Activated CD8-positive, alpha-beta memory T cell treated with anti-CD3 and anti-CD28 coated beads, Interleukin-2, amount 50 U/mL, for 1 hour (primary cell): ENCODE results near the gene IGF1R.

Experiments used
- DNase-seq: peaks from one replicate; pipeline ENCODE4 v3.0.0-alpha.2; 2020; ENCODE audit errors: extremely low read depth

Gene IGF1R

GRCh38 chr15:98856532-98856907 is 208.2 kb downstream of the IGF1R start:
- no peak for DNase-seq

DNA sequence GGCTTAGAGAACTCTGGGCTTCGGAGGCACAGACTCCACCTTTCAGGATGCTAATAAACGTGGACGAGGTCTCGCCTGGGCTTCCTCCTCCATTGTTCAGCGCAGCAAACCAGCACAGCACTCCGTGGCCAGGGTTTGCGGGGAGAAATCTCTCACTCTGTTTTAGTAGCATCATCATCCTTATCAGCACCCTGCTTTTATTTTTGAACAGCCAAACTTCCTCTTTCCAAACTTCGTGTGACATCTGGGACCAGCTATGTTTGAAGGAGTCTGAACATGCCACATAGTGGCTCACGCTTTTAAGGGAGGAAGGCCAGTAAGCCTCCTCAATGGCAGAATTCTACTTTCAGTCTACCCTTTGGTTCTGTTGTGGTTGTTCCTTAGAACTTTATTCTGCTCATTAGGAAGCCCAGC is 210.3 kb downstream of the IGF1R start:
- no peak for DNase-seq

GRCh38 chr15:98859149-98859548 is 210.8 kb downstream of the IGF1R start:
- DNase-seq = no peak

- no peak for DNase-seq
Observed at GRCh38 chr15:98860281-98861041, 212.1 kb downstream of the IGF1R start.

DNA sequence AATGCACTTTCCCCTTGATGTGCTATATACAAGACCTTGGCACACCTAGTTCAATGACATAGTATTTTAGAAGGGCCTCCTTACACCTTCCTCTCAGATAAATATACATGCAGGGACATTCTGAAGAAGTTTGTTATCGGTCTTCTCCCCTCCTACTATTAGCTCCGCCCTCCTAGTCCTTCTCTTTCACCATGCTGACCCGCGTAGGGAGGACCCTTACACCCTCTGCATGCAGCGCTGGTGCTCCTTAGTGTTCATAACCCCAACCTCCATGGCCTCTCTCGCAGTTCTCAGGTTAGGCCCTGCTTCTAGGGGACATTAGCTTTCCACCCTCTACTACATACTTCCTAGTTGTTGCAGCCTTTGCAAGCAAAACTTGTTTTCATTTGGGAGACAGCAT is 212.8 kb downstream of the IGF1R start:
- no peak for DNase-seq

DNA sequence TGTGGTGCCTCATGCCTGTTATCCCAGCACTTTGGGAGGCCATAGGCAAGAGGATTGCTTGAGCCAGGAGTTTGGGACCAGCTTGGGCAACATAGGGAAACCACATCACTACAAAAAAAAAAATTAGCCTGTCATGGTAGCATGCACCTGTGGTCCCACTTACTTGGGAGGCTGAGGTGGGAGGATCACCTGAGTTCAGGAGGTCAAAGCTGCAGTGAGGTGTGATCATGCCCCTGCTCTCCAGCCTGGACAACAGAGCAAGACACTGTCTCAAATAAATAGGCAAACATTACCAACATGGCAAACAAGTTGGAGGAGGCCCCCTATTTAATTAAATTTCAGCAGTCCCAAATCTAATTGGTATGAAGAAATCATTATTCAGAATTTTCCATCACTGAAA is 215.6 kb downstream of the IGF1R start:
- no peak for DNase-seq

DNA sequence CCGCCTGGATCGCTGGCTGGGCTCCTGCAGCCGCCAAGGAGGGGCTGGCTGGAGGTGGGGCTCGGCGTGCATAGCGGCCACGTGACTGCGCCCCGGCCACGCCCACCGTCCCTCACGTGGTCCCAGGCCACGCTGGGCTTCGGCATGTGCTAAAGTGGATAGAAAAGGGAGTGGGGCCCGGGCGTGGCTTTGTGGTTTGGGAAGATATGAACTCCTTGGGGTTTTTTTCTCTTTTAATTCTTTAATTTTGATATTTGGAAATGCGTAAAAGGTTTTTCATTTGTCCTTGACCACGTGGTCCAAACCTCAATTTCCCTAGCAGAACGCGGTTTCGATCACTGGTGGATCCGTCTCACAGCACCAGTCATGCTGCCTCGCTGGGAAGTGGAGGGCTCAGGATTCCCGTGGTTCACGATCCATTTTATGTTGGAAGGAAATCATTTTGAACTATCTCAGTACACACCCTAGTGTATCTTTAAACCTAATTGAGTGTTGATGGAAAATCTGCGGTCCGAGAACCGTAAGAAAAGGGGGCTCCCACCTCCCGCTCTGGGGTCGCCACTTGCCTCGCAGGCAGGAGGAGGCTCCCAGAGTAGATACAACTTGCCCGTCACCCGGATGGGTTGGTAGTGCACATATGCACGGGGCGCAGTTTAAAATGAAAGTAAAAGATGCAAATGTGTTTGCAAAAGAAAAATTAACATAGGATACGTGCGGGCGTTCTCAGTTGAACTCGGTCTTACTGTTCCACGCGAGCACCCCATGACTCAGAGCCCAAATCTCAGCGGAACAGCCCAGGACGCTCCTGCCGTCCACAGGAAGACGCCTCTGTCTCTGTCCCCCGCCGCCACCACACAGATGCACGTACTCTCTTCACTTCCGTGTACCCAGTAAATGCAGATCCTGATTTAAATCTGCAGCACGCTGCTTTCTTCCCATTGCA is 217.3 kb downstream of the IGF1R start:
- peak; percentile 36 for DNase-seq

GRCh38 chr15:98866511-98866910 is 218.2 kb downstream of the IGF1R start:
- no peak for DNase-seq

DNA sequence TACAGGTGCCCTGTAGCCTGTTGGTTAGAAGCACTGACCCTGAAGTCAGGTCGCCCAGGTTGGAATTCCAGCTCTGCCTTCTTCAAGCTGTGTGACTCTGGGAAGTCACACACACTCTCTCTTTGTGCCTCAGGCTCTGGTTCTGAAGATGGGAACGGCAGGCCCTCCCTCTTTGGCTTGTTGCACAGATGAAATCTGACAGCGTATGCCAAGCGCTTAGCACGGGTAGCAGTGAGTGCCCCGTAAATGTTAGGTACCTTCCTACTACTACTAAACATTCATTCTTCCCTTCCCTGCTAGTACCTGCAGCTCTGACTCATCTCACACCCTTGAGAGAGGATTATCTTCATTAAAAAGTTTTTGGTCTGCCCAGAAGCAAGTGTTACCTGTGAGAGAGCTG is 220.2 kb downstream of the IGF1R start:
- DNase-seq = no peak

- DNase-seq = no peak
Observed at GRCh38 chr15:98870788-98871187, 222.4 kb downstream of the IGF1R start.

- DNase-seq = no peak
Observed at GRCh38 chr15:98872774-98873173, 224.4 kb downstream of the IGF1R start.

- no peak for DNase-seq
Observed at GRCh38 chr15:98873441-98874218, 225.3 kb downstream of the IGF1R start.

DNA sequence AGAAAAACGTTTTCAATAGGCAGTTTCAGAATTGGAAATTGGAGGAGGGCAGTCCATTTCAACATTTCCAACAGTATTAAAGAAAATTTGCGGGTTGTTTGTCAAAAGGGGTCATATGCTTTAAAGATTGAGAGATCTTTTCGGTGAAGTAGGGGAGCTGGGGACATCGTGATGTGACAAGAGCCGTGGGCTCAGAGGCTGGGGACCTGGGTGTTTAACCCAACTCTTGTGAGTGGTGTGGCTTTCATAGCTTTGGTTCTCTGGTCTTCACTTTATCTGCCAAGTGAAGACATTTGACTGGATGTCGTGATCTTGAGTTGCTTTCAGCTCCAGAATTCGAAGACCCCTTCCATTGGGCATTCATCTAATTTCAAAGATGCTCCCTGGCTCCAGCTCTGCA is 226.0 kb downstream of the IGF1R start:
- no peak for DNase-seq

- DNase-seq = no peak
Observed at GRCh38 chr15:98874773-98875172, 226.4 kb downstream of the IGF1R start.

DNA sequence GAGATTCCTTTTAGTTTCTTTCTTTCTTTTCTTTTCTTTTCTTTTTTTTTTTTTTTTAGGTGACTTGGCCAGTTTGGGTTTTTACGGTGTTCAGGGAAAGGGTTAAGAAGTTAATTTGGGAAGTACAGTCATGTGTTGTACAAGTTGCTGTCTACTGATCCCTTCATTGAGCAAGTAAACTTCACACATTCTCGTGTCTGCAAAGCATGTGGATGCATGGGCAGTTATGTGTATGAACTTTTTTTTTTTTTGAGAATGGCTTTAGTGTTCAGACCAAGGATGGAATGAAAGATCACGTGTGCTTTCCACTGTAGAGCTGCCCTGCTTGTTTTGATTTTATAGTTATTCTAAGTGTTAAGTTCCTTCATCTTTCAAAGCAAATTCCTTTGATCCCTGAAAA is 227.0 kb downstream of the IGF1R start:
- DNase-seq = no peak

DNA sequence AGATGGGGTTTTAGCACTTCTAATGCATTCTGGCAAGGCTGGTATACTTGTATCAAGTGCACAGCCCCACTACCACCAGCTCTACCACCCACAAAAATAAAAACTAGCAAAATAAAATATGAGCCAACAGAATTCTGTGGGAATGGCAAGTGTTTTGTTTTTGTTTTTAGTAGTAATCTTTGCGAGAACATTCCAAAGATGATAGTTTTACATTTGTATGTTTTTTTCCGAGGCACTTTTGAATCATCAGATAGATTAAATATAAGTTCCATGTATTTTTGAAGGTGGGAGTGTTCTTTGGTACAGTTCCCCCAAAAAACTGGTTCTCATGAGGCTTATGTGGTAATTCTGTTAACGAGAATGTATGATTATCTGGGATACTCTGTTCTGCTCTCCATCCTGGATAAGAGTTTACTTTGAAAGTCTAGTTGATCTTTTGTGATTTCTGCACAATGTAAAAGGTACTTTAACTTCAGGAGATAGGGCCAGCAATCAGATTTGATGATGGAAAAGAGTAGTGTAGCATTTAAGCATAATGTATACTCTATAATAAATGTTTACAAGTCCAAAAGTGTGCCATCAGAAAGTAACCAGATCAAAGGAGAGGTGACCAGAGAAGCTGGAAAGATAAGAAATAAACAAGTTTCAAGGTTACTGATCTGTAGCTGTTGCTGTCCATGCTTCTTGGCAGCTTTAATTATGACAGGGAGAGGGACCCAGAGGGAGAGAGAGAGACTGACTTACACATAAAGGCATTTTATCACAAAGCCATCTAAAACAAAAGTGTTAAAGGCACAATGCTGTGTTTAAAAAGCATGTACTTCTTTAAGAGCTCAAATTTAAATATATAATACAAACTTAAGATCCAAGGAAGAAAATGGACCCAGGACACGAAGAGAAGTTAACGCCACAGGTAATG is 228.4 kb downstream of the IGF1R start:
- DNase-seq = no peak

- DNase-seq = no peak
Observed at GRCh38 chr15:98878172-98878571, 229.8 kb downstream of the IGF1R start.

DNA sequence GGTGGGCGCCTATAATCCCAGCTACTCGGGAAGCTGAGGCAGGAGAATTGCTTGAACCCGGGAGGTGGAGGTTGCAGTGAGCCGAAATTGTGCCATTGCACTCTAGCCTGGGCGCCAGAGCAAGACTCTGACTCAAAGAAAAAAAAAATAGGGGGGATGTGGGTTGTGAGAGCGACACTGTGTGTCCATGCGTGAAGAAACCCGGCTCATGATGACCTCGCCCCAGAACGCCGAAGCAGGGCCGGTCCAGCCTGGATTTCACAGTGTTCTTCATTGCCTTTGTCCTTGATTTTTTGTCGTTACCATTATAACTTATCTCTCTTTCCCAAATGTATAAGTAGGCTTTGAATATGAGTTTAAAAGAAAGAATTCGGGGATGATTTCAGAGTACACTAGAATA is 230.5 kb downstream of the IGF1R start:
- no peak for DNase-seq

- DNase-seq = no peak
Observed at GRCh38 chr15:98881526-98882520, 233.5 kb downstream of the IGF1R start.

GRCh38 chr15:98883478-98883877 is 235.1 kb downstream of the IGF1R start:
- no peak for DNase-seq
